GM18519 (cell line): Measurements from ENCODE around the gene IRF6.

ENCODE experiments used
- ATAC-seq: cut with Tn5 transposase; IDR thresholded peaks from one replicate; pipeline ENCODE4 v1.9.1; 2021; ENCODE audit warnings: mild to moderate bottlenecking, moderate library complexity; ENCODE audit not compliant: unreplicated experiment, low FRiP score

IRF6 gene

GRCh38 chr1:209761011-209761635 is 44.8 kb downstream of the IRF6 start:
- ATAC-seq: no peak

GRCh38 chr1:209759829-209760359 is 46.0 kb downstream of the IRF6 start:
- ATAC-seq: no peak

- ATAC-seq: no peak
Measured at GRCh38 chr1:209758400-209758799, 47.5 kb downstream of the IRF6 start.

GRCh38 chr1:209756615-209757445 is 49.1 kb downstream of the IRF6 start:
- no peak for ATAC-seq

- ATAC-seq: peak; percentile 76
Measured at GRCh38 chr1:209755926-209756614, 49.9 kb downstream of the IRF6 start, which contains the start of gene TRAF3IP3. Gene TRAF3IP3 (plus strand): TSS chr1:209756053. CDS start chr1:209760040, 3,987 bp downstream.

GRCh38 chr1:209755256-209755655 is 50.7 kb downstream of the IRF6 start:
- no peak for ATAC-seq

- no peak for ATAC-seq
Measured at GRCh38 chr1:209752890-209753289, 53.1 kb downstream of the IRF6 start.

GRCh38 chr1:209751627-209752231 is 54.2 kb downstream of the IRF6 start:
- peak; percentile 51 for ATAC-seq

GRCh38 chr1:209749670-209750323 is 56.1 kb downstream of the IRF6 start:
- no peak for ATAC-seq

- no peak for ATAC-seq
Measured at GRCh38 chr1:209749205-209749604, 56.7 kb downstream of the IRF6 start.

- ATAC-seq: no peak
Measured at GRCh38 chr1:209748620-209749019, 57.3 kb downstream of the IRF6 start.

GRCh38 chr1:209747580-209748262 is 58.2 kb downstream of the IRF6 start:
- peak; percentile 31 for ATAC-seq

- no peak for ATAC-seq
Measured at GRCh38 chr1:209746451-209747165, 59.3 kb downstream of the IRF6 start.

GRCh38 chr1:209743145-209743482 is 62.8 kb downstream of the IRF6 start:
- ATAC-seq: no peak

GRCh38 chr1:209742409-209743144 is 63.4 kb downstream of the IRF6 start:
- ATAC-seq: no peak

GRCh38 chr1:209741889-209742288 is 64.1 kb downstream of the IRF6 start:
- ATAC-seq: no peak

- ATAC-seq: no peak
Measured at GRCh38 chr1:209741193-209741592, 64.7 kb downstream of the IRF6 start.

- ATAC-seq: no peak
Measured at GRCh38 chr1:209738270-209738669, 67.7 kb downstream of the IRF6 start.
